ACC112 (cell line): Measurements from ENCODE around the gene TOR4A.
A peak's percentile ranks its signal among the peaks of the same experiment; 100 is the strongest.

Source experiments
- H2AFZ ChIP-seq: fragments of 200-600 bp; sonication (generic); one replicate; pipeline ENCODE4 v1.6.0; 2017; ENCODE audit warnings: antibody characterized with exemption, low read length; ENCODE audit not compliant: unreplicated experiment
- H3K27ac ChIP-seq: fragments of 200-600 bp; sonication (generic); 2 replicates; pipeline ENCODE4 v1.5.1; 2014; ENCODE audit warnings: low read depth, mild to moderate bottlenecking, antibody characterized with exemption, low read length, moderate library complexity
- H3K27me3 ChIP-seq: fragments of 200-600 bp; sonication (generic); 2 replicates; pipeline ENCODE4 v1.6.1; 2014; ENCODE audit warnings: mild to moderate bottlenecking, antibody characterized with exemption, low read length, moderate library complexity, mixed read lengths; ENCODE audit not compliant: insufficient read depth
- H3K36me3 ChIP-seq: fragments of 200-600 bp; sonication (generic); 2 replicates; pipeline ENCODE4 v1.6.1; 2016; ENCODE audit warnings: mild to moderate bottlenecking, antibody characterized with exemption, low read length, moderate library complexity, mixed read lengths; ENCODE audit not compliant: insufficient read depth
- H3K4me1 ChIP-seq: fragments of 200-600 bp; sonication (generic); one replicate; pipeline ENCODE4 v1.6.1; 2016; ENCODE audit warnings: low read length, mixed read lengths; ENCODE audit not compliant: insufficient read depth, unreplicated experiment, control insufficient read depth
- H3K4me3 ChIP-seq: fragments of 200-600 bp; sonication (generic); 2 replicates; pipeline ENCODE4 v1.5.1; 2014; ENCODE audit warnings: mild to moderate bottlenecking, low read depth, low read length
- H3K79me2 ChIP-seq: fragments of 200-600 bp; sonication (generic); one replicate; pipeline ENCODE4 v1.6.0; 2016; ENCODE audit warnings: low read length; ENCODE audit not compliant: control insufficient read depth, unreplicated experiment, insufficient read depth

Gene TOR4A

DNA sequence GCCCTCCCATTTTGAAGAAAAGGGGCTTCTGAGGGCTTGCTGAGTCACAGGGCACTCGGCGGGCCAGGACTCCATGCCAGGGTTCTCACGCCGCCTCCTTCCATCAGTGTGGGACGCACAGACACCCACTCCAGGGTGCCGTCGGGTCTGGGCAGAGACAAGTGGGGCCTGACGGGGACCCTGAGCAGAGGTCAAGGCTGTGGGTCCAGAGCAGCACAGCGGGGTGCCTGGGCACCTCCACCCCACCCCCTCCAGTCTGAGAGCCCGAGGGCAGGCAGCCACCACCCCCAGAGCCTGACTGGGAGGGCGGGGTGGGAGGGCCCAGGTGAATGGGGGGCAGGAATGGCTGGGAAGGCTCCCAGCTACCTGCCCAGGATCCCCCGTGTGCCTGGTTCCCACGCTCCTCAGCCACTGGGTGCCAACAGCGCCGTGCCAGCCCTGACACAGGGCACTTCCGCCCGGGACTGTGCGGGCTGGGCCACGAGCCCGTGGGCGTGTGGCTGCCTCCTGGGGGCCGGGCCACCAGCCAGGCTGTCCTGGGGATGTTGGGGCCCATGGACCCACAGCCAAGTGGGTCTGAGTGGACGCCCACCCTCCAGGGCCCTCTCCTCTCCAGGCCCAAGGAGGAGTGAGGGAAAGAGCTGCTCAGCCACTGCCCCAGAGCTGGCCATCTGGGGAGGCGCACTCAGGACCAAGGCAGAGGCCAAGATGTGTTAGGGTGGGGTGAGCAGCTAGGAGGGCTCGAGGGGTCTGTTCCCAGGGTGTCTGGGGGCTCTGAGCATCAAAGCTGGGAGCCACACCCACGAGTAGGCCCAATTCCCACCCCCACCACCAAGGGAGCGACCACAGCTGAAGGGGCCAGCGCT is 34.7 kb downstream of the TOR4A start:
- Histone ChIP-seq H3K4me1 (no peaks in the 10 kb centered on the region), H3K36me3 (no peaks in the 10 kb centered on the region), H2AFZ (no peak overlapping the region), H3K79me2 (no peaks in the 10 kb centered on the region), H3K4me3 (no peak overlapping the region), H3K27me3 (no peaks in the 10 kb centered on the region), H3K27ac (no peak overlapping the region)

- H3K4me3 ChIP-seq = no peak overlapping the region
- H2AFZ ChIP-seq = no peak overlapping the region
- H3K36me3 ChIP-seq = no peaks in the 10 kb centered on the region
- H3K27ac ChIP-seq = no peak overlapping the region
- no peaks in the 10 kb centered on the region for H3K27me3 ChIP-seq
- no peaks in the 10 kb centered on the region for H3K4me1 ChIP-seq
- H3K79me2 ChIP-seq = no peaks in the 10 kb centered on the region
These were observed 35.4 kb downstream of the TOR4A start for GRCh38 chr9:137312852-137313325.

DNA sequence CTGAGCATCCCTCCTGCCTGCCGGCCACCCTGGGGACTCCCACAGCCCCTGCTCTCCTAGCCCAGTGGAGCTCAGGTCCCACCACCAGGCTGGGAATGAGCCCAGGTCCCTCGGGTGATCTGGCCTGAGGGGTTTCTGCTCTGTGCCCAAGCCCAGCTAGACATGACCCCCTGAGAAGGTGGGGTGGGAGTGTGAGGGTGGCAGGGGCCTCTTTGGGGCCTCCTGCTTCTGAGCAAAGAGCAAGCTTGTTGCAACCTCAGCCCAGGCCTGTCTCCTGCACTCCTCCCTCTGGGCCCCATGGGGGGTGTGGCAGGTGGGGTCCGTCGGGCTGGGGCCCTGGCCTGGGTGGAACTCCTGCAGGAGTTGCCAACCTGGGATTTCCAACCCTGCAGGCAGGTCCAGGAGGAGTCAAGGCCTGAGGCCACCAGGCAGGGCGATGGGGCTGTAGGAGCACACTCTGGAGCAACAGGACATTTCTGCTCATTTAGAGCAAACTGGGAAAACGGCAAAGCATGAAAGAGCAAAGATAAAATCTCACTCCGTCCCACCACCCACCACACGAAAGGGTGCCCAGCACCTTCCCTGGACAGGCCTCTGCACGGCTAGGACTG is 35.9 kb downstream of the TOR4A start:
- Histone ChIP-seq H3K27ac (no peak overlapping the region), H3K4me1 (no peaks in the 10 kb centered on the region), H3K79me2 (no peaks in the 10 kb centered on the region), H3K36me3 (no peaks in the 10 kb centered on the region), H2AFZ (no peak overlapping the region), H3K4me3 (no peak overlapping the region), H3K27me3 (no peaks in the 10 kb centered on the region)

DNA sequence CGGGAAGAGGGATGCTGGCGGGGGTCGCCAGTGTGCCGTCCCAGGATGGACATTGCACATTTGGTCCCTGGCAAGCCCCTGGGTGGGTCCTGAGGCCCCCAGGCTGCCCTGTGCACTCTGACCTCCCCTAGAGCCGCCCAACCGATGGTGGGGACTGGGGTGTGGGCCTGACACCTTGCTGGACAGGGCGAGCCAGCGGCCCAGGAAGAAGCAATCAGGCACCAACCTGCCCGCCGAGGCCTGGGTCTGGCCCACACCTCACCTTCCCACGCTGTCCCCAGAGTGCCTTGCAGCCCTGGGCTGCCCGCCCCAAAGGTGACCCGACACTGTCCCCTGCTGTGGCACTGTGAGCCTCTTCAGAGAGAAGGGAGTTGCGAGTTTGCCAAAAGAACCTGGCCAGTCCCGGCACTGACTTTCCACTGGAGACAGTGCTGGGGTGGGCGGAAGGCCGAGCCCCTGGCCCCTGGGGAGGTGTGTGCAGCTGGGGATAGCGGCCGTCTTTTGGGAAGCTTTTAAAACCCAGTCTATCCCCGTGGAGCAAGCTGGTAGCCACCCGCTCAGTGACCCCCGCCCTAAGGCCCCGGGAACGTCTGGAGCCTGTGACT is 36.5 kb downstream of the TOR4A start:
- H3K4me3 ChIP-seq = no peak overlapping the region
- H3K4me1 ChIP-seq = no peaks in the 10 kb centered on the region
- no peaks in the 10 kb centered on the region for H3K27me3 ChIP-seq
- no peak overlapping the region for H2AFZ ChIP-seq
- H3K79me2 ChIP-seq = no peaks in the 10 kb centered on the region
- no peak overlapping the region for H3K27ac ChIP-seq
- no peaks in the 10 kb centered on the region for H3K36me3 ChIP-seq

GRCh38 chr9:137314561-137315560 is 37.3 kb downstream of the TOR4A start:
- H2AFZ ChIP-seq = no peak overlapping the region

GRCh38 chr9:137315581-137316011 is 38.1 kb downstream of the TOR4A start:
- no peak overlapping the region for H3K27ac ChIP-seq
- no peaks in the 10 kb centered on the region for H3K79me2 ChIP-seq
- H2AFZ ChIP-seq = no peak overlapping the region
- H3K4me3 ChIP-seq = no peak overlapping the region
- H3K27me3 ChIP-seq = no peaks in the 10 kb centered on the region
- no peaks in the 10 kb centered on the region for H3K4me1 ChIP-seq
- H3K36me3 ChIP-seq = no peaks in the 10 kb centered on the region

More at GRCh38 chr9:137314561-137315560, 37.3 kb downstream of the TOR4A start:
- Histone ChIP-seq H3K36me3 (no peaks in the 10 kb centered on the region), H3K27me3 (no peaks in the 10 kb centered on the region), H3K4me3 (no peak overlapping the region), H3K4me1 (no peaks in the 10 kb centered on the region), H3K79me2 (no peaks in the 10 kb centered on the region), H3K27ac (no peak overlapping the region)

DNA sequence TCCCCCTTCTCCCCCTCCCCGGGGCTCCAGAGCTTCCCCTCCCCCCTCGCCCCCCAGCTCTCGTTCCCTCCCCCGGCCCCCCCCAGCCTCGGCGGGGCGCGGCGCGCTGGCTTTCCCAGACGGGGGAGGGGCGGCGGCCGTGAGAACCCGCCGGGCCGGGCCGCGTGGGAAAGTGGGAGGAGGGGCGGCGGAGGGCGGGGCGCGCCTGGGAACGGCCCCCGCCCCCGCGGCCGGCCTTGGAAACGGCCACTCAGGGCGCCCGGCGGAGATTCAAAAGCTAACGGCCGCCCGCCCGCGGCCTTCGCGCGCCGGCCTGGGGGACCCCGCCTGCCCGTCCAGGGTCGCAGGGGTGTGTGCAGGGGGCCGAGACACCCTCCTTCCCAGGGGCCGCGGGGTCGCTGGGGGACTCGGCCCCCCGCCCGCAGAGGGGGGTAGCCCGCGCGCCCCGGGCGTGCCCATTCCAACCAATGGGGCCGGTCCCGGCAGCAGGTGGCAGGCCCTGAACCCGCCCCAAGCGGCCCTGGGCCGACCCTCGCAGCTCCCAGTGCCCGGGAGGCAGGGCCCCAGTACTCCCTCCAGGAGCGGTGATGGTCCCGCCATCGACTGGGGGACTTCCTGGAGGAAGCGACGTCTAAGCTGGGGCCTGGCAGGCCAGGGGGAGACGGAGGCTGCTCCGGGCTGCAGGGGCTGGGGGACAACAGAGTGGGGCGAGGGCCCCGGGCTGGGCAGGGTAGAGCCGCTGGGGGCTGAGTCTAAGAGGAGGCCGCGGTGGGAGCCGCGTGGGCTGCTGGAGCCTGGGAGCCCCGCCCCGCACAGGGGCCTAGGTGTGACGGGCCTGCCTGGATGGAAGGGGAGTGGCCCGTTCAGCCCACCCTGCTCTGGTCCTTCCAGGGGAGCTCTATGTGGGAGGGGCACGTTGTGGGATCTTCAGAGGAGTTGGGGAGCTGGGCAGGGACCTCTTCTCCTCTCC is 38.8 kb downstream of the TOR4A start:
- Histone ChIP-seq H3K27me3 (no peaks in the 10 kb centered on the region), H2AFZ (peak overlapping the region; percentile 89), H3K27ac (peak overlapping the region; percentile 15; the same call in 1 of the 2 replicates), H3K4me1 (no peaks in the 10 kb centered on the region), H3K4me3 (peak overlapping the region; percentile 66), H3K36me3 (no peaks in the 10 kb centered on the region), H3K79me2 (no peaks in the 10 kb centered on the region)

DNA sequence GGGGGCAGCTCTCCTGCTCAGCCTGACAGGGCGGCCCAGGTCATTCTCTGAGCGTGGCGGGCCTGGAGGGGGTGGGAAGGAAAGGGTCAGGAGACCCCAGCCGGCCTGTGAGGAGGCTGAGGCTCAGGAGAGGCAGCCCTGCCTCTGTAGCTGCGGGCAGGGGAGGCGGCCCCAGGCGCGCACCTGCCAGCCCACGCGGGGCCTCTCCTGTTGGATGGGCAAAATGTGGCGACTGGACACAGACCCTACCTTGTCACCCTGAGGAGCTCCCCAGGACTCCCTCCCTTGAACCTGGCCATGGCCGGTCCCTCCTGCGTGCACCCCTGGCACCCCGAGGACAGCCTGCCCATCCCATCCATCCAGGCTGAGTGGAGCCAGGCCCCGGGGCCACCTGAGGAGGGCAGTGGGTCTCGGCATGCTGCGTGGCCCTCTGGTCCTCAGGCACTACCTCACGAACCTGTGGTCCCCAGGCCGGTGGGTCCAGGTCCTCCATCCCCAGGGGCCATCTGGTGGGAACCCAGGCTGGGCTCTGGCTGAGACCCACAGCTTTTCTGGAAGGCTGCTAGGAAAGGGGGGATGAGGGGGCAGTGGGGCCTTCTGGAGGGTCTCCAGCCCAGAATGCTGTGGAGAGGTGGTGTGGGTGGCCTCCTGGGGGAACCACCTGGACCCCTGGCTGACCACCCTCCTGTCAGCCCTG is 39.6 kb downstream of the TOR4A start:
- Histone ChIP-seq H2AFZ (no peak overlapping the region), H3K27me3 (no peaks in the 10 kb centered on the region), H3K79me2 (no peaks in the 10 kb centered on the region), H3K36me3 (no peaks in the 10 kb centered on the region), H3K4me1 (no peaks in the 10 kb centered on the region), H3K4me3 (no peak overlapping the region), H3K27ac (no peak overlapping the region)
